Spleen (tissue), 11 donors: ENCODE results near the gene MAML1. TPM values are rescaled to one million over a fixed set of nuclear protein-coding genes. Genes with fewer than 3 reads are reported as not detected.

Experiments used
- DNase-seq: peaks from one replicate; pipeline ENCODE4 v3.0.0-alpha.2; 2020
- H3K27ac ChIP-seq, 8 donors: fragments of 200-600 bp; sonication (generic) in 7 of 8; 1 replicate in 4 of 8; 2 replicates in 4 of 8; pipeline versions ENCODE4 v1.5.0 to v1.8.0; 2016 to 2021; ENCODE audit warnings: inconsistent platforms in 4 of 8, mild to moderate bottlenecking in 4 of 8, moderate library complexity in 1 of 8
- H3K27me3 ChIP-seq, 7 donors: fragments of 200-600 bp; sonication (generic) in 6 of 7; replicated peaks in 1 of 7; 1 replicate in 4 of 7; 2 replicates in 3 of 7; pipeline versions ENCODE4 v1.5.0 to v1.8.0; 2016 to 2021; ENCODE audit warnings: inconsistent platforms in 3 of 7, mild to moderate bottlenecking in 1 of 7
- H3K36me3 ChIP-seq, 6 donors: fragments of 200-600 bp; sonication (generic) in 5 of 6; 1 replicate in 4 of 6; 2 replicates in 2 of 6; pipeline versions ENCODE4 v1.5.0 to v1.8.0; 2016 to 2021; ENCODE audit warnings: inconsistent platforms in 2 of 6
- H3K4me1 ChIP-seq, 6 donors: fragments of 200-600 bp; sonication (generic) in 5 of 6; 1 replicate in 3 of 6; 2 replicates in 3 of 6; pipeline versions ENCODE4 v1.5.0 to v1.8.0; 2016 to 2021; ENCODE audit warnings: inconsistent platforms in 3 of 6
- H3K4me3 ChIP-seq, 8 donors: fragments of 200-600 bp; sonication (generic) in 7 of 8; 1 replicate in 4 of 8; 2 replicates in 4 of 8; pipeline versions ENCODE4 v1.5.0 to v1.8.0; 2016 to 2021; ENCODE audit warnings: inconsistent platforms in 4 of 8, mild to moderate bottlenecking in 4 of 8, moderate library complexity in 2 of 8
- H3K9me3 ChIP-seq, 8 donors: fragments of 200-600 bp; sonication (generic) in 7 of 8; 1 replicate in 4 of 8; 2 replicates in 4 of 8; pipeline versions ENCODE4 v1.5.0 to v1.8.0; 2016 to 2021; ENCODE audit warnings: inconsistent platforms in 4 of 8
- POLR2A ChIP-seq, 3 donors: fragments of 450-650 bp; IDR thresholded peaks; one replicate each; pipeline ENCODE4 v1.5.1; 2017; ENCODE audit warnings: antibody characterized with exemption in 3 of 3, mild to moderate bottlenecking in 1 of 3
- POLR2AphosphoS5 ChIP-seq, 3 donors: sonication (generic); formaldehyde crosslinking; IDR thresholded peaks; one replicate each; pipeline ENCODE4 v1.5.1; 2017; ENCODE audit warnings: antibody characterized with exemption in 3 of 3
- WGBS, 5 donors: extraction: QIAGEN DNeasy Blood & Tissue Kit in 3 of 5; methylation state at CpG; one replicate each; pipeline versions ENCODE4 v1.1.5 to v1.1.7; 2013 to 2018; 5-methylcytosine and 5-hydroxymethylcytosine counted together
- intact Hi-C: fragments of 100-400 bp; cut with DNase I; formaldehyde crosslinking; loops from one replicate; pipeline ENCODE4 v1.15.0; 2023; ENCODE audit warnings: low total_unique reads
- polyA plus RNA-seq, 3 donors: library from polyadenylated mRNA; stranded (reverse); fragments of 200-250 nt; gene quantifications; one replicate each; pipeline ENCODE4 v1.2.1, GENCODE V29; 2013
- total RNA-seq, 7 donors: library from RNA; depleted of rRNA in 3 of 7; stranded (reverse); fragments of >200 nt in 3 of 7; fragmentation: NEBNext Ultra II Directional in 4 of 7; extraction: Animal tissue kit (Norgen Biotek cat#: 25700) in 4 of 7; gene quantifications; one replicate each; pipeline versions ENCODE4 v1.1.0 to v1.2.1, GENCODE V29; 2016 to 2021
- TF ChIP-seq, protein P1 (sequence below), 11 experiments: fragments of 200-600 bp in 7 of 11; fragments of 450-650 bp in 4 of 11; sonication (generic) in 4 of 11; IDR thresholded peaks in 8 of 11; conservative IDR thresholded peaks in 3 of 11; 1 replicate in 7 of 11; 2 replicates in 4 of 11; pipeline versions ENCODE4 v1.4.0 to v1.8.0; 2016 to 2021; ENCODE audit warnings: antibody characterized with exemption in 11 of 11, inconsistent platforms in 4 of 11, mild to moderate bottlenecking in 1 of 11
- donor health status: healthy with polysubstance abuse.
- donor health status: DM: no; HTN: no; CAD: no; lungs with moderate emphysema.
- donor health status: DM: no; HTN: no; CAD: no.
- donor health status: Bipolar disorder and iron deficiency.
- donor health status: healthy.
- donor health status: DM: no; HTN: no; CAD: no.
- donor health status: DM: yes; HTN: yes; CAD: no.

MAML1 gene
- total and polyA plus RNA-seq, 10 donors, result 4.7 to 42.8 (median 33.7) TPM

DNA sequence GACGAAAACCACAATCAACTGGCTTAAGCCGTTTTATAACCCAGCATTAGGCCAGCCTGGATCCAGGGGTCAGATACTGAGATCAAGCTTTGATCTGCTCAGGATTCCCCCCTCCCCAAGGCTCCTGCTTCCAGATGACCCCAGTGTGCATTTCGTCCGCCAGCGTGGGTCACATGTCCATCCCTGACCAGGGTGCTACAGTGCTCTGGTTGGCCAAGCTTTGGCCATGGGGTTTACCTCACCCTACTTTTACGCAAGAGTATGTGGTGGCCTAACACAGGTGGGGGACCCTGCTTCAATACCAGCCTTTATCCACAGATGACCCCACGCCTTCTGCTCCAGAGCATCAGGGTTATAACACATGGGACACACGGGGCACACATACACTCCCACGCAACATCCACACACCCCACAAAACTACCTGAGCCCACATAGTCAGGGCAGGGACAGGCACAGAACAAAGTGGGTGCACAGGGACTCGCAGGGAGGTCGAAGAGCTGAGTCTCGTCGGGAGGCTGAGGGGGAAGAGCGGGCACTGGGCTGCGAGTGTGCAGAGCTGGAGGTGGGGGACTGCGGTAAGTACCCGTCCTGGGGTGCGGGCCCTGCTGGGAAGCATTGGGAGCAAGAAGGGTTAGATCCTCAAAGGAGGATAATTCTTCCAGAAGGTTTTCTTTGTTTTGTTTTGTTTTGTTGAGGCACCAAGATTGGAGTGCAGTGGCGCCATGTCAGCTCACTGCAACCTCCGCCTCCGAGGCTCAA is 83.0 kb downstream of the MAML1 start:
- 94 to 97% (median 95%) methylated on average over 21 of the region's 21 CpGs for WGBS, 5 donors
- peaks cover 0 to 33% (median 0%) of the 10 kb centered on the region in 6 donors for H3K36me3 ChIP-seq
- TF ChIP-seq POLR2A (IDR thresholded peaks at IDR 0.05) (no peak), POLR2AphosphoS5 (IDR thresholded peaks at IDR 0.05) (no peak)
- intact Hi-C loops, result no loop called here
- H3K4me1 ChIP-seq, result peaks cover 29 to 46% (median 43%) of the 10 kb centered on the region in 6 donors
- no peak overlapping the region for H3K27ac ChIP-seq
- peaks cover 0 to 12% (median 0%) of the 10 kb centered on the region in 7 donors for H3K27me3 ChIP-seq
- no peak for DNase-seq
- no peak overlapping the region for H3K4me3 ChIP-seq
- no peaks in the 10 kb centered on the region for H3K9me3 ChIP-seq

- Histone ChIP-seq H3K9me3 (no peaks in the 10 kb centered on the region), H3K4me1 (peaks cover 29 to 46% (median 43%) of the 10 kb centered on the region in 6 donors), H3K36me3 (peaks cover 0 to 33% (median 0%) of the 10 kb centered on the region in 6 donors), H3K27me3 (peaks cover 0 to 12% (median 0%) of the 10 kb centered on the region in 7 donors), H3K27ac (peak overlapping the region in 1 of 8 donors; percentile 51), H3K4me3 (peak overlapping the region in 7 of 8 donors; percentile 22 to 67 (median 33))
- WGBS, 5 donors, result 60 to 71% (median 63%) methylated on average over 23 of the region's 23 CpGs
- TF ChIP-seq POLR2A (IDR thresholded peaks at IDR 0.05), result no peak
- TF ChIP-seq POLR2AphosphoS5 (IDR thresholded peaks at IDR 0.05), result no peak
- TF ChIP-seq, protein P1, sequence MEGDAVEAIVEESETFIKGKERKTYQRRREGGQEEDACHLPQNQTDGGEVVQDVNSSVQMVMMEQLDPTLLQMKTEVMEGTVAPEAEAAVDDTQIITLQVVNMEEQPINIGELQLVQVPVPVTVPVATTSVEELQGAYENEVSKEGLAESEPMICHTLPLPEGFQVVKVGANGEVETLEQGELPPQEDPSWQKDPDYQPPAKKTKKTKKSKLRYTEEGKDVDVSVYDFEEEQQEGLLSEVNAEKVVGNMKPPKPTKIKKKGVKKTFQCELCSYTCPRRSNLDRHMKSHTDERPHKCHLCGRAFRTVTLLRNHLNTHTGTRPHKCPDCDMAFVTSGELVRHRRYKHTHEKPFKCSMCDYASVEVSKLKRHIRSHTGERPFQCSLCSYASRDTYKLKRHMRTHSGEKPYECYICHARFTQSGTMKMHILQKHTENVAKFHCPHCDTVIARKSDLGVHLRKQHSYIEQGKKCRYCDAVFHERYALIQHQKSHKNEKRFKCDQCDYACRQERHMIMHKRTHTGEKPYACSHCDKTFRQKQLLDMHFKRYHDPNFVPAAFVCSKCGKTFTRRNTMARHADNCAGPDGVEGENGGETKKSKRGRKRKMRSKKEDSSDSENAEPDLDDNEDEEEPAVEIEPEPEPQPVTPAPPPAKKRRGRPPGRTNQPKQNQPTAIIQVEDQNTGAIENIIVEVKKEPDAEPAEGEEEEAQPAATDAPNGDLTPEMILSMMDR (IDR thresholded peaks at IDR 0.05 in 8 of 11, conservative IDR thresholded peaks at IDR 0.05 in 3 of 11), result no peak
- DNase-seq, result peak; percentile 77
- intact Hi-C loops, result no loop called here
These were observed 83.8 kb downstream of the MAML1 start for GRCh38 chr5:179816401-179816795.

DNA sequence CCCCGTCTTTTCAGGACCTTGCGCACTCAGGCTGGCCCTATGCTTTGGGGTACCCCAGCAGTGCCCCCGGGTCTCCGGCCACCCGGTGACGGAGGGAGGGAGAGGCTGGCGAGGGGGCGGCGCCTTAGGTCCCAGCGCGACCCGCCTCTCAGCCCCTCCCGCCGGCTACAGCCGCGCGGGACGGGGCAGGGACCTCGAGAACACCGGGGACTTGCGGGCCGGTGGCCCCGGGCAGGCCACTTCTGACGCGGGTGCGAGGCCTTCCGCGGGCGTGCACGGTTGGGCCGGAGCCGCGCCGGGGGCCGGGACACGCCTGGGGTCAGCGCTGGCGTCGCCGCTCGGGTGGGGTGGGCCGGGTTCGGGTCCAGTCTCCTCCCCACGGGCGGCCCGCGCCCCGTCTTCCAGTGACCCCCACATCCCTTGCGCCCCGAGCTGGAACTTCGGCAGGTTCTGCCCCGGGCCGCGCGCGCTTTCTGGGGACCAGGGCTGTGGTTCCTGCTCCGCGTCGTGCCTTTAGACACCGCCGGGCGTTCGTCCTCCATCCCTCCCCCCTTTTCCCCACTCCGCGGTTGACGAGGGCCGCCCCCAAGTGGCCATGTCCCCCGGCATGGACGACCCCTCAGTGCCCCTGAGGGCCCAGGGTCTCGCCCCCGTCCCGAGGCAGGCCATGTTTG is 84.3 kb downstream of the MAML1 start:
- DNase-seq, result peak; percentile 89
- intact Hi-C loops, result no loop called here
- peak overlapping the region; percentile 3 to 67 (median 32) for H3K4me3 ChIP-seq
- H3K27ac ChIP-seq, result peak overlapping the region in 3 of 8 donors; percentile 46 to 51 (median 50)
- H3K36me3 ChIP-seq, result peaks cover 0 to 28% (median 0%) of the 10 kb centered on the region in 6 donors
- peaks cover 31 to 50% (median 46%) of the 10 kb centered on the region in 6 donors for H3K4me1 ChIP-seq
- TF ChIP-seq POLR2AphosphoS5 (IDR thresholded peaks at IDR 0.05) (peak in 2 of 3 donors; percentile 23 to 39), POLR2A (IDR thresholded peaks at IDR 0.05) (no peak)
- TF ChIP-seq, protein P1 (IDR thresholded peaks at IDR 0.05 in 8 of 11, conservative IDR thresholded peaks at IDR 0.05 in 3 of 11), result no peak
- H3K27me3 ChIP-seq, result peaks cover 0 to 12% (median 0%) of the 10 kb centered on the region in 7 donors
- no peaks in the 10 kb centered on the region for H3K9me3 ChIP-seq
- whole genome bisulfite sequencing, 5 donors, result 2 to 12% (median 3%) methylated on average over 30 to 72 of the region's 72 CpGs

DNA sequence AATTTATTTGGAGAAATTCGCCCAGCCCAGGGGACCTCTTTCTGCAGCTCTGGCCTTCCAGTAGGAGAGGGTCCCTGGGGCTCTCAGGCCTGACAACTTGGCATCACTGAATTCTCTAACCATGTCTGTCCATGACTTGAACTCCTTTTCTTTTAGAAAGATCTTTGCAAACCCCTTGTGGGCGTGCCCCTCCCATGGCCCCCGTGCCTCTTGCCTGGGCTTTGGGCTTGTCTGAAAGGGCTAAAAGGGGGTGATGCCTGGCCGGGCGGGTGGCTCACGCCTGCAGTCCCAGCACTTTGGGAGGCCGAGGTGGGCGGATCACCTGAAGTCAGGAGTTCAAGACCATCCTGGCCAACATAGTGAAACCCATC is 84.8 kb downstream of the MAML1 start:
- Histone ChIP-seq H3K36me3 (peaks cover 0 to 28% (median under 1%) of the 10 kb centered on the region in 6 donors), H3K9me3 (no peaks in the 10 kb centered on the region), H3K27me3 (peaks cover 0 to 12% (median 0%) of the 10 kb centered on the region in 7 donors), H3K4me3 (peak overlapping the region in 6 of 8 donors; percentile 28 to 67 (median 38)), H3K4me1 (peaks cover 36 to 55% (median 51%) of the 10 kb centered on the region in 6 donors), H3K27ac (peak overlapping the region in 4 of 8 donors; percentile 46 to 100 (median 50))
- intact Hi-C loops, result no loop called here
- 81 to 91% (median 85%) methylated on average over 8 of the region's 8 CpGs for WGBS, 5 donors
- TF ChIP-seq POLR2AphosphoS5 (IDR thresholded peaks at IDR 0.05), result no peak
- no peak for TF ChIP-seq POLR2A (IDR thresholded peaks at IDR 0.05)
- TF ChIP-seq, protein P1 (IDR thresholded peaks at IDR 0.05 in 8 of 11, conservative IDR thresholded peaks at IDR 0.05 in 3 of 11), result no peak
- DNase-seq, result peak; percentile 78
